SK-N-MC (cell line): Measurements from ENCODE around the gene BCL2L1.
"Not testable (repeated sequence)": the region's sequence is repeated elsewhere in the genome, so short reads cannot be mapped to it uniquely, and the experiment has no call there.

ENCODE experiments used
- DNase-seq: peaks from one replicate; pipeline ENCODE4 v3.0.0-alpha.2; 2011; ENCODE audit warnings: low read depth, low spot score
- H3K27ac ChIP-seq: fragments of 200-600 bp; sonication (generic); 2 replicates; pipeline ENCODE4 v1.5.1; 2016; ENCODE audit warnings: mixed run types
- H3K36me3 ChIP-seq: fragments of 200-600 bp; sonication (generic); 2 replicates; pipeline ENCODE4 v1.6.1; 2017; ENCODE audit warnings: antibody characterized with exemption, low read length, mixed read lengths; ENCODE audit not compliant: insufficient read depth
- H3K4me3 ChIP-seq: fragments of 200-600 bp; sonication (generic); 2 replicates; pipeline ENCODE4 v1.5.1; 2016
- H3K9ac ChIP-seq: fragments of 200-600 bp; sonication (generic); 2 replicates; pipeline ENCODE4 v1.8.0; 2017; ENCODE audit warnings: mixed run types, mixed read lengths; ENCODE audit not compliant: insufficient read length
- H3K9me3 ChIP-seq: fragments of 200-600 bp; sonication (generic); 2 replicates; pipeline ENCODE4 v1.6.1; 2017; ENCODE audit warnings: low read depth, mild to moderate bottlenecking, antibody characterized with exemption, low read length, moderate library complexity, mixed read lengths
- EZH2 ChIP-seq: fragments of 200-600 bp; sonication (generic); IDR thresholded peaks from one replicate; pipeline ENCODE4 v1.6.1; 2017; ENCODE audit warnings: antibody characterized with exemption
- FOXP2 ChIP-seq: optimal IDR thresholded peaks from 2 replicates; pipeline ENCODE3; 2011; ENCODE audit warnings: mild to moderate bottlenecking, moderate library complexity; ENCODE audit not compliant: insufficient read depth; ENCODE audit errors: extremely low read length, control extremely low read depth
- POLR2AphosphoS5 ChIP-seq: IDR thresholded peaks from 2 replicates; pipeline ENCODE4 v1.6.1; 2012; ENCODE audit warnings: mild to moderate bottlenecking, low read depth, low read length, borderline replicate concordance

BCL2L1 gene

DNA sequence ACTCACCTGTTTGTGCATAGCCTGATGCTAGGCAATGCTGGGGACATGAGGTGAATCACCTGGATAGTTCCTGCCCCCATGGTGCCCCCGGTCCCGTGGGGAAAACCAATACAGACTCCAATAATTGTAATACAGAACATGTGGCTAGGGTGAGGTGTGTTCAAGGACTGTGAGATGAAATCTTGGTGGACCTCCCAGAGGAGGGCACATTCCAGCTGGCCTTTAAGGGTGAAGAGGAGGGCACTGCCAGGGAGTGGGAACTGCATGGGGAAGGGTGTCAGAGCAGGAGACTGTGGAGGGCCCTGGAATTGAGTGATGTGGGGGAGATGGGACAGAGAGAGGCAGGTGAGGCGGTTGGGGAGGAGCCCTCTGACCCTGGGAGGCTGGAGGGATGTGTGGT, 82.4 kb downstream of the BCL2L1 start:
- Histone ChIP-seq H3K4me3 (no peak overlapping the region), H3K27ac (no peak overlapping the region), H3K9me3 (no peaks in the 10 kb centered on the region), H3K36me3 (no peaks in the 10 kb centered on the region), H3K9ac (no peak overlapping the region)
- no peak for DNase-seq
- no peak for TF ChIP-seq EZH2
- no peak for TF ChIP-seq POLR2AphosphoS5

GRCh38 chr20:31638816-31639215, 83.9 kb downstream of the BCL2L1 start:
- no peaks in the 10 kb centered on the region for H3K36me3 ChIP-seq
- H3K9ac ChIP-seq, result no peak overlapping the region
- TF ChIP-seq EZH2, result no peak
- TF ChIP-seq FOXP2, result no peak
- TF ChIP-seq POLR2AphosphoS5, result no peak
- no peak for DNase-seq
- no peak overlapping the region for H3K27ac ChIP-seq
- no peaks in the 10 kb centered on the region for H3K9me3 ChIP-seq
- H3K4me3 ChIP-seq, result no peak overlapping the region

DNA sequence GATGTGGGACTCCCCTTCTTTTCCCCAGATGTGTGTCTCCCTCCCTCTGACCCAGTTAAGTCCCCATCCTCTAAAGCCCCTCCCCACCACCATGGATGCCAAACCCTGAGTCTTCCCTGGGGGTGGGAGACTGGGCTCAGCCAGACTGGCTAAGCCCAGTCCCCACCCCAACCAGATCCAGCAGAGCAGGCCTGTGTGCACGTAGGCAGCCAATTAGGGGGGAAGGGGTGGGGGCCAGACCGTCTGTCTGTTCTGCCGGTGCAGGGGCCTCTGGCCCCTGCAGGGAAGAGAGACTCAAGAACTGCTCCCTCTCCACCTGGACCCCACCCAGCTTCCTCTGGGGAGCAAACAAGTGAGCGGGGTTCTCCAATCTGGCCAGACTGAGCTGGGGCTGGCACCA, 84.4 kb downstream of the BCL2L1 start:
- no peak overlapping the region for H3K9ac ChIP-seq
- DNase-seq, result no peak
- no peaks in the 10 kb centered on the region for H3K9me3 ChIP-seq
- no peaks in the 10 kb centered on the region for H3K36me3 ChIP-seq
- no peak for TF ChIP-seq EZH2
- no peak for TF ChIP-seq POLR2AphosphoS5
- TF ChIP-seq FOXP2, result no peak
- no peak overlapping the region for H3K4me3 ChIP-seq
- no peak overlapping the region for H3K27ac ChIP-seq

- no peak for DNase-seq
- H3K36me3 ChIP-seq, result no peaks in the 10 kb centered on the region
- H3K4me3 ChIP-seq, result no peak within 1 kb of the TSS
- no peak within 1 kb of the TSS for H3K9ac ChIP-seq
- H3K9me3 ChIP-seq, result no peaks in the 10 kb centered on the region
- H3K27ac ChIP-seq, result no peak within 1 kb of the TSS
- TF ChIP-seq FOXP2, result no peak
- no peak for TF ChIP-seq POLR2AphosphoS5
- TF ChIP-seq EZH2, result no peak
Measured at GRCh38 chr20:31637660-31638059, 85.0 kb downstream of the BCL2L1 start, which contains the start of gene COX4I2. Gene COX4I2, plus strand, starts transcription at chr20:31637912. Its CDS starts 1,106 bp downstream, at chr20:31639018.

- H3K27ac ChIP-seq, result no peak overlapping the region
- H3K4me3 ChIP-seq, result no peak overlapping the region
- TF ChIP-seq EZH2, result no peak
- TF ChIP-seq FOXP2, result no peak
- no peak for TF ChIP-seq POLR2AphosphoS5
- no peaks in the 10 kb centered on the region for H3K36me3 ChIP-seq
- no peak for DNase-seq
- H3K9ac ChIP-seq, result no peak overlapping the region
- no peaks in the 10 kb centered on the region for H3K9me3 ChIP-seq
Measured at GRCh38 chr20:31633339-31633914, 89.2 kb downstream of the BCL2L1 start.

DNA sequence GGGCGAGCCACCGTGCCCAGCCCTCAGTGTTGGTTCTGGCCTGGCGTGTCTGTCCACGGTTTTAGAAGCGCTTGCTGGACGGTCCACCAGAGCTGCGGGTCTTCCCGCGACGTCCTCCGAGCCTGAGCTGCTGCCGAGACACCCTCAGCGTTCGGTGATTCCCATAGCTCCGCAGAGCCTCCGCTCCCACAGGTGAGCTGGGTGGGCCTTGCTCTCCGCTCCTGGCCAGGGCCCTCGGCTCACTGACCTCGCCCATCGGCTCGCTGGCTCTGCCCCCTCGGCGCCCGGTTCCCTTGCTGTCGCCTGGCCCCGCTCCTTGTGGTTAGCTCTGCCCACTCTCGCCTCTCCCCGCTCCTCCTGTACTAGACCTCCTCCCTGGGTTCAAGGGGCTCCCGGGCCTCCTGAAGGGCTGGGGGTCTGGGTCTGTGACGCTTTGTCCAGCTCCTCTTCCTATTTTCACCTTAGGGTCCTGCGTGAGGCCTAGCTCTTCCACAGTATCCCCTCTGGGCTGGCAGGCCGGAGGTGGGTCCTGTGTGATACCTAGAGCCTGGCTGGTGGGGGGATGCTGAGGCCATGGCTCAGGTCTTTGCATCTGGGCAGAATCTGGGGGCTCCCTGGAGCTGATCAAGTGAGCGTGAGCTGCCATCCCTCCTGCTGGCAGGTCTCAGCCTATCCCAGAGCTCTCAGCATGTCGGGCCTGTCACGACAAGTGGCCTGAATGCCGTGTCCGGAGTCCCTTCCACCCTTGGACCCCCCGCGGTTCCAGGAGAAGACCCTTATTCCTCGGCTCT, 89.9 kb downstream of the BCL2L1 start:
- Histone ChIP-seq H3K36me3 (no peaks in the 10 kb centered on the region), H3K9me3 (no peaks in the 10 kb centered on the region), H3K9ac (no peak overlapping the region), H3K27ac (no peak overlapping the region), H3K4me3 (no peak overlapping the region)
- DNase-seq, result no peak
- TF ChIP-seq EZH2 (no peak), FOXP2 (no peak), POLR2AphosphoS5 (no peak)

- no peak for TF ChIP-seq FOXP2
- TF ChIP-seq EZH2, result no peak
- TF ChIP-seq POLR2AphosphoS5, result no peak
- Histone ChIP-seq H3K27ac (no peak overlapping the region), H3K4me3 (no peak overlapping the region), H3K9ac (no peak overlapping the region), H3K36me3 (no peaks in the 10 kb centered on the region), H3K9me3 (no peaks in the 10 kb centered on the region)
- DNase-seq, result no peak
Measured at GRCh38 chr20:31630187-31630790, 92.4 kb downstream of the BCL2L1 start.

DNA sequence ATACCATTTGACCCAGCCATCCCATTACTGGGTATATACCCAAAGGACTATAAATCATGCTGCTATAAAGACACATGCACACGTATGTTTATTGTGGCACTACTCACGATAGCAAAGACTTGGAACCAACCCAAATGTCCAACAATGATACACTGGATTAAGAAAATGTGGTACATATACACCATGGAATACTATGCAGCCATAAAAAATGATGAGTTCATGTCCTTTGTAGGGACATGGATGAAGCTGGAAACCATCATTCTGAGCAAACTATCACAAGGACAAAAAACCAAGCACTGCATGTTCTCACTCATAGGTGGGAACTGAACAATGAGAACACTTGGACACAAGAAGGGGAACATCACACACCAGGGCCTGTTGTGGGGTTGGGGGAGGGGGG, 94.6 kb downstream of the BCL2L1 start:
- not testable (repeated sequence) for H3K4me3 ChIP-seq

GRCh38 chr20:31626534-31626933, 96.1 kb downstream of the BCL2L1 start:
- DNase-seq, H3K9me3 ChIP-seq, H3K27ac ChIP-seq, H3K9ac ChIP-seq, H3K36me3 ChIP-seq, H3K4me3 ChIP-seq: not testable (repeated sequence)

More for the DNA sequence above, 94.6 kb downstream of the BCL2L1 start:
- not testable (repeated sequence) for H3K9me3 ChIP-seq, H3K27ac ChIP-seq, H3K36me3 ChIP-seq, DNase-seq, H3K9ac ChIP-seq

DNA sequence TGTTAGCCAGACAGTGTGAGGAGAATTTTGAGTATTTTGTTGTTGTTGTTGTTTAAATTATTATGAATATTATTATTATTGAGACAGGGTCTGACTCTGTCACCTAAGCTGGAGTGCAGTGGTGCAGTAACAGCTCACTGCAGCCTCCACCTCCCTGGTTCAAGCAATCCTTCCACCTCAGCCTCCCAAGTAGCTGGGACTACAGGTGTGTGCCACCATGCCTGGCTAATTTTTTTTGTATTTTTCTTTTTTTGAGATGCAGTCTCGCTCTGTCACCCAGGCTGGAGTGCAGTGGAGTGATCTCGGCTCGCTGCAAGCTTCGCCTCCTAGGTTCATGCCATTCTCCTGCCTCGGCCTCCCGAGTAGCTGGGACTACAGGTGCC, 99.6 kb downstream of the BCL2L1 start:
- DNase-seq, H3K4me3 ChIP-seq, H3K36me3 ChIP-seq, H3K27ac ChIP-seq, H3K9me3 ChIP-seq, H3K9ac ChIP-seq: not testable (repeated sequence)
